Measurements from ENCODE around the gene CEP55. TPM values are rescaled to one million over a fixed set of nuclear protein-coding genes. Genes with fewer than 3 reads are reported as not detected.

The CEP55 gene
- total RNA-seq, 1 experiment from 2014 or later = 39.4 TPM

- ChIA-PET POLR2A (interaction anchor here (0.9 to 1.5 kb wide), 2 partner anchors 13 to 32 kb away, joined by 4 to 5 read pairs; no protein-coding TSS in a partner anchor), CTCF (interaction anchor here (0.7 to 16.8 kb wide), 8 partner anchors 20 to 524 kb away, joined by 3 to 498 read pairs (median 4); no protein-coding TSS in a partner anchor)
- no peak for TF ChIP-seq CTCF (IDR thresholded peaks at IDR 0.05; ENCODE audit: unreplicated experiment)
- Mint-ChIP-seq H3K27ac (ENCODE audit: low read depth, unreplicated experiment) (no peak overlapping the region), H3K4me3 (ENCODE audit: unreplicated experiment) (no peak overlapping the region), H3K9me3 (ENCODE audit: unreplicated experiment) (no peaks in the 10 kb centered on the region), H3K4me1 (ENCODE audit: insufficient read depth, unreplicated experiment) (no peaks in the 10 kb centered on the region), H3K27me3 (ENCODE audit: insufficient read depth, unreplicated experiment) (no peaks in the 10 kb centered on the region), H3K36me3 (ENCODE audit: insufficient read depth, unreplicated experiment) (peaks cover 5% of the 10 kb centered on the region)
- BruUV-seq (replicated peaks) = no TSS peak
- intact Hi-C loops (cut with micrococcal nuclease) = no loop called here
- no peak for DNase-seq (ENCODE audit: unreplicated experiment)
These were observed 7.4 kb upstream of the CEP55 start for GRCh38 chr10:93488956-93489528.

DNA sequence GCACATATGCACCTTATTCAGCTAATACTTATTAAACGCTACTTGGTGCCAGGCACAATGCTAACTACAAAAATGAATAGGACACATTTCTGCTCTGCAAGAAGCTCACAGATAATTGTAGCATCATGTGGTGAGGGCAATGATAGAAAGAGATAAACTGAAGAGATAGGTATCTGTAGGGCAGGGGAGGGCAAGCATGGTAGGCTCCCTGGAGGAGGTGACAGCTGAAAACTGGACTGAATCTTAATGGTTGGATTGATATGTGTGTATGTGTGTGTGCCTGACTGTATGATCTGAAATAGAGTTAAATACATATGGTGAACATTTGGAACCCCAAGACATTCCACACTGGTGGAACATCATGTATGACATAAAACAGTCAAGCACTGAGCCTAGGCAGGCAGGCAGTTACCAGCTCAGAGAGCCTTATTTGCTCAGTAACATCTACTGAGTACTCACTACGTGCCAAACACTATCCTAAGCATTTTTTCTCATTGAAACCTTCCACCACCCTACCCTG lies 4.8 kb upstream of the CEP55 start:
- no peak for TF ChIP-seq CTCF (IDR thresholded peaks at IDR 0.05; ENCODE audit: unreplicated experiment)
- Mint-ChIP-seq H3K27ac (ENCODE audit: low read depth, unreplicated experiment) (no peak overlapping the region), H3K27me3 (ENCODE audit: insufficient read depth, unreplicated experiment) (no peaks in the 10 kb centered on the region), H3K9me3 (ENCODE audit: unreplicated experiment) (no peaks in the 10 kb centered on the region), H3K36me3 (ENCODE audit: insufficient read depth, unreplicated experiment) (no peaks in the 10 kb centered on the region), H3K4me1 (ENCODE audit: insufficient read depth, unreplicated experiment) (no peaks in the 10 kb centered on the region), H3K4me3 (ENCODE audit: unreplicated experiment) (no peak overlapping the region)
- ChIA-PET CTCF (interaction anchor here (0.8 to 16.8 kb wide), 5 partner anchors 9 to 139 kb away, joined by 4 to 498 read pairs (median 8); no protein-coding TSS in a partner anchor), POLR2A (interaction anchor here (0.6 to 1.5 kb wide), 4 partner anchors 9 to 322 kb away, joined by 3 to 7 read pairs (median 4); partner anchors contain the start of gene MYOF)
- intact Hi-C loops (cut with micrococcal nuclease) = no loop called here
- no peak for DNase-seq (ENCODE audit: unreplicated experiment)
- no TSS peak for BruUV-seq (replicated peaks)

DNA sequence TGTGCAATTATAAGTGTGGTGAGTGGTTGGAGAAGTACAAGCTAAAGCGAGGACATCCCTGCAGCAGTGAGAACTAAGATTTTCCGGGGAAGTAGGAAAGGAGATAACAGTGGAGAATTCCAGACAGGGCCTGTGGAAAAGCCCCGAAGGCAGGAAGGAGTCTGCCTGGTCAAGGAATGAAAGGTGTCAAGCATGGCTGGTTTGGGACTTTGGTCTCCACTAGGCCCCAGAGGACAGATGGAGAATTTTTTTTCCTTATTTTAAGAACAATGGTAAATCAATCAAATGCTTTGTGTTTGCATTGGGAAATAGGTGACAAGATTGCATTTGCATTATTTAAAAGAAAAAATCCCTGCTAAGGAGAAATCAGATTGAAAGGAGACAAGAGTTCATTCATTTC lies 3.2 kb upstream of the CEP55 start:
- ChIA-PET POLR2A (interaction anchor here (0.6 to 1.5 kb wide), 2 partner anchors 109 to 116 kb away, joined by 3 read pairs; no protein-coding TSS in a partner anchor), CTCF (interaction anchor here (0.9 to 16.8 kb wide), 3 partner anchors 10 to 165 kb away, joined by 3 to 498 read pairs (median 3); no protein-coding TSS in a partner anchor)
- no peak overlapping the region for H3K4me3 Mint-ChIP-seq (ENCODE audit: unreplicated experiment)
- H3K36me3 Mint-ChIP-seq (ENCODE audit: insufficient read depth, unreplicated experiment) = no peaks in the 10 kb centered on the region
- peaks cover 12% of the 10 kb centered on the region for H3K4me1 Mint-ChIP-seq (ENCODE audit: insufficient read depth, unreplicated experiment)
- BruUV-seq (replicated peaks) = no TSS peak
- no peak for DNase-seq (ENCODE audit: unreplicated experiment)
- no peak for TF ChIP-seq CTCF (IDR thresholded peaks at IDR 0.05; ENCODE audit: unreplicated experiment)
- H3K27me3 Mint-ChIP-seq (ENCODE audit: insufficient read depth, unreplicated experiment) = no peaks in the 10 kb centered on the region
- H3K27ac Mint-ChIP-seq (ENCODE audit: low read depth, unreplicated experiment) = no peak overlapping the region
- intact Hi-C loops (cut with micrococcal nuclease) = no loop called here
- no peaks in the 10 kb centered on the region for H3K9me3 Mint-ChIP-seq (ENCODE audit: unreplicated experiment)

DNA sequence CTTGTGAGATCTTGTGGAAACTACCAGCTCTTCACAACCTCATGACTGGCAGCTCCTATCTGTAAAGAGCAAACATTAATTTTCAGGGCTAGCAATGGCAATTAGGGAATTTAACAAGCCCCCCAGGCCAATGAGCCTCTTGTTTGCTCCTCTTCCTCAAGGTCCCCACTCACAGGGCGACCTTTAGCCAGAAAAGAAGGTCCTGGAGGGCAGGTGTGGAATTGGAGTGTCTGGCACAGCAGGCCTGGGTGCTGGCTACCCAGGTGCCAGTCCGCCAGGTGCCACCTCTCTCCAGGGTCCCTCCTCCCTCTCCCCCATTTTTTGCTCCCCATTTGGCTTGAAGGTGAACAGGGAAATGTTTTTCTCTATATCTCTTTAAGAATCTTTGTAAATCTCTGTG lies 1.9 kb upstream of the CEP55 start:
- ChIA-PET CTCF (interaction anchor here (0.5 to 3.0 kb wide), 6 partner anchors 9 to 142 kb away, joined by 3 to 22 read pairs (median 6); partner anchors contain the start of gene MYOF), POLR2A (interaction anchor here (1.0 to 3.9 kb wide), 6 partner anchors 8 to 118 kb away, joined by 3 to 56 read pairs (median 4); partner anchors contain the start of gene MYOF)
- peaks cover 24% of the 10 kb centered on the region for H3K4me1 Mint-ChIP-seq (ENCODE audit: insufficient read depth, unreplicated experiment)
- H3K36me3 Mint-ChIP-seq (ENCODE audit: insufficient read depth, unreplicated experiment) = no peaks in the 10 kb centered on the region
- TF ChIP-seq CTCF (IDR thresholded peaks at IDR 0.05; ENCODE audit: unreplicated experiment) = no peak
- no peak overlapping the region for H3K27ac Mint-ChIP-seq (ENCODE audit: low read depth, unreplicated experiment)
- DNase-seq (ENCODE audit: unreplicated experiment) = no peak
- no peaks in the 10 kb centered on the region for H3K27me3 Mint-ChIP-seq (ENCODE audit: insufficient read depth, unreplicated experiment)
- no TSS peak for BruUV-seq (replicated peaks)
- intact Hi-C loops (cut with micrococcal nuclease) = no loop called here
- no peak overlapping the region for H3K4me3 Mint-ChIP-seq (ENCODE audit: unreplicated experiment)
- no peaks in the 10 kb centered on the region for H3K9me3 Mint-ChIP-seq (ENCODE audit: unreplicated experiment)
